DMS 273 (cell line): Measurements from ENCODE around the gene GP1BB.
"Not testable (repeated sequence)": the region's sequence is repeated elsewhere in the genome, so short reads cannot be mapped to it uniquely, and the experiment has no call there.

Source experiments
- DNase-seq: peaks from one replicate; lab custom pipeline; 2025; ENCODE audit not compliant: unreplicated experiment; lab: John Stamatoyannopoulos, UW

Gene GP1BB

DNA sequence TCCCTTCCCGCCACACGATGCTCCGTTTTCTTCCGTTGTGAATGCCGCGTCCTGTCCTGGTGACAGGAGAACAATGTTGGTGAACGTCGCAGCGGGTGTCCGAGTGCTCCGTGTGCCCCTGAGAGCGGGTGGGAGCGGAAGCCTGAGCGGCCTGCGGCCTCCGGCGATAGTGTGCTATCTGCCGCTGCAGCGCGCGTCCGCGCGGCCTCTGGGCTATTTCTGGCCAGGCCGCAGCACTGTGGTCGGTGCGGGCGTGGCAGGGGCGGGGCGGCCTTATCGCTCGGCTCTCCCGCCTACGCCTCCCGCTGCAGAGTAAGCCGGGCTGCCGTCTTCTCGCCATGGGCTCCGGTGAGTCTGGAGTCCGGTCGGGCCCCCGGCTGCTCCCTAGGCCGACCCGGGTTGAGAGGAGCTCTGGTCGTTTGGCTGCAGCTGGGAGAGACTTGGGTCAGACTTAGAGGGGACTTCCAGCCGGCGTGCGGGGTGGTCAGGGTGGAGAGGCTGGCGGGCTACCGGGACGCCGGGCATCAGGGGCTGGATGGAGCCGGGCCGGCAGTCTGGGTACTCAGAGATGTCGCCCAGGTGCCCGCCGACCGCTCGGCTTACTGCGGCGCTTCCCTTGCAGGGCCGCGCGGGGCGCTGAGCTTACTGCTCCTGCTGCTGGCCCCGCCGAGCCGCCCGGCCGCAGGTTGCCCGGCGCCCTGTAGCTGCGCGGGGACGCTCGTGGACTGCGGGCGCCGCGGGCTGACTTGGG, at the start of gene GP1BB:
Gene GP1BB (plus strand): TSS at position 308 of the 751 bp plus-strand sequence. CDS start 31 bp downstream, at position 339.
- DNase-seq: no peak

GRCh38 chr22:19673660-19674059, 49.7 kb upstream of the GP1BB start:
- no peak for DNase-seq

DNA sequence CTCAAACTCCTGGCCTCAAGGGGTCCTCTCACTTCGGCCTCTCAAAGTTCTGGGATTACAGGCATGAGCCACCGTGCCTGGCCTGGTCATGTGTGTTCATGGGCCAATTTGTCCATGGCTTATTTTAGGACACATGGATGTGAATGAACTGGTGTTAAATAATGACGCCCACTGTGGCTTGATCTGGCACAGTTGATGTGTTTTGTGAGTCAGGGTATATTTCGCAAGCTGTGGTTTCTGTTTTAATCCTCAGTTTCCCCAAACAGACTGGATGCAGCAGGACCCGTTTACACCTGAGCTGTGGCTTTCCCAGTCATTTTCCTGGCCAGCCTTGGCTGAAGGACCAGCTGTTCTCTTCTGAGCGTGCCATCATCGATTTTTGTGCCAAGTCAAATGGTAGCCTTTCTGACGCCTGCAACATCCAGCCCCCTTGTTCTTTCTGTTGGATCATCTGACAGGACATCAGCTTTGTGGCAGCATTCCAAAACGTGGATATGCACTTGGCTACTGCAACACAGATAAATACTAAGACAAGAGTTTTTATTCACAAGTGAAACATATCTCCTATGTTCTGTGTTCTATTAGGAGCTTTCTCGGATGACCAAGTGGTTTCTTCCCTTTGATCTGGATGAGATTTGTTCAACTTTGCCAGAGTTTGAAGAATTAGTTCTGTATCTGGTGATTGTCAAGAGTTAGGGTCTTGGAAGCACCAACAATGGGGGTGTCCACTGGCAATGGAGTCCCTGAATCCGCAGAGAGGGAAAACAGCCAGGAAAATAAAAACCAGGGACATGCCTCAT, 49.0 kb upstream of the GP1BB start:
- DNase-seq: peak; percentile 45

- no peak for DNase-seq
Observed at GRCh38 chr22:19674929-19675253, 48.4 kb upstream of the GP1BB start.

- no peak for DNase-seq
Observed at GRCh38 chr22:19675428-19675827, 47.9 kb upstream of the GP1BB start.

GRCh38 chr22:19676437-19676836, 46.9 kb upstream of the GP1BB start:
- DNase-seq: not testable (repeated sequence)

GRCh38 chr22:19678949-19679521, 44.3 kb upstream of the GP1BB start:
- no peak for DNase-seq

GRCh38 chr22:19679522-19680101, 43.7 kb upstream of the GP1BB start:
- DNase-seq: peak; percentile 25

GRCh38 chr22:19680287-19680881, 43.0 kb upstream of the GP1BB start:
- DNase-seq: no peak

DNA sequence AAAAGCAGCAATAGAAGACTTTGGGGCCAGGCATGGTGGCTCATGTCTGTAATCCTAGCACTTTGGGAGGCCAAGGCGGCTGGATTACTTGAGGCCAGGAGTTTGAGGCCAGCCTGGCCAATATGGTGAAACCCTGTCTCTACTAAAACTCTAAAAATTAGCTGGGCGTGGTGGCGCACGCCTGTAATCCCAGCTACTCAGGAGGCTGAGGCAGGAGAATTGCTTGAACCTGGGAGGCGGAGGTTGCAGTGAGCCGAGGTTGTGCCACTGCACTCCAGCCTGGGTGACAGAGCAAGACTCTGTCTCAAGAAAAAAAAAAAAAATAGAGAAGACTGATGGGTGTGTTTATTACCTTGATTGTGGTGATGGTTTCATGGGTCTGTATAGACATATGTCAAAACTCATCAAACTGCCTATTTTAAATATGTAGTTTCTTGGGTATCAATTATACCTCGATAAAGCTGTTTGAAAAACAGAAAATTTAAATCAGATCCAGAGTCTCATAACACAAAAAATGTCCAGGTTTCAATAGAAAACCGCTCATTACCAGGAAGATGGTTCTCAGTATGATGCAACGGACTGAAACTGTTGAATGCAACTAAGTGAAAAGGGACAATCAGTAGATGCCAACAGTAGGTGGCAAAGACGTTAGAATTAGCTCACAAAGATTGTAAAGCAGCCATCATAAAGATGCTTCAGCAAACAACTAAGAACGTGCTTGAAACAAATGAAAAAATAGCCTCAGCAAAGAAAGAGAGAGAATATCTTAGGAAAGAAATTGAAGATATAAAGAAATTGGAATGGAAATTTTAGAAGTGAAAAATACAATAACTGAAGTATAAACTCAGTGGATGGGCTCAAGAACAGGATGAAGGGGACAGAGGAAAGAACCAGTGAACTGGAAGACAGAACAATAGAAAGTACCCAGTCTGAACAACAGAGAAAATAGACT, 42.2 kb upstream of the GP1BB start:
- no peak for DNase-seq

DNA sequence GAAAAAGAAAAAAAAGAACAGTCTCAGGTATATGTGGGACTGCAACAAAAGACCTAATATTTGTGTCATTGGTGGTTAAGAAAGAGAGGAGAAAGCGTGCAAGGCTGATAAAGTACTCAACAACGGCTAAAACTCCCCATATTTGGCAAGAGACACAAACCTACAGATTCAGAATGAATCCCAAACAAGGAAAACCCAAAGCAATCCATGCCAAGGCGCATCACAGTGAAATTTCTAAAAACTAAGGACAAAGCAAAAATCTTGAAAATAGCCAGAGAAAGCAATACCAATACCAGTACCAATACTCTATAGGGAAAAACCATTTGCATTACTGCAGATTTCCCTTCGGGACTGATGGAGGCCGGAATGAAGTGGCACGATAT, 41.5 kb upstream of the GP1BB start:
- DNase-seq: no peak

DNA sequence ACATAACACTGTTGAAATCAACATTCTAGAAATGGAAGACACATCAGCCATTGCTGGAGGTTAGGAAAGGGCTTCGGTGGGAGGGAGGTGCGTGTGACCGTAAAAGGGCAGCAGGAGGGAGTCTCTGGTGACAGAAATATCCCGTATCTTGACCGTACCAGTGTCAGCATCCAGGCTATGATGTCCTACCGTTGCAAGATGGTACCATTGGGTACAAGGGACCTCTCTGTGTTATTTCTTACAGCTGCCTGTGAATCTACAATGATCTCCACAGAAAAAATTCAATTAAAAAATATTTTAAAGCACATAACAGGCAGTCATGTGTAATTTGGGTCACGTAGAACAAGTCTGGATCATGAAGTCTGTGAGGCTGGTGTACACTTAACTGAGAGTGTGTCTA, 36.4 kb upstream of the GP1BB start:
- no peak for DNase-seq

DNA sequence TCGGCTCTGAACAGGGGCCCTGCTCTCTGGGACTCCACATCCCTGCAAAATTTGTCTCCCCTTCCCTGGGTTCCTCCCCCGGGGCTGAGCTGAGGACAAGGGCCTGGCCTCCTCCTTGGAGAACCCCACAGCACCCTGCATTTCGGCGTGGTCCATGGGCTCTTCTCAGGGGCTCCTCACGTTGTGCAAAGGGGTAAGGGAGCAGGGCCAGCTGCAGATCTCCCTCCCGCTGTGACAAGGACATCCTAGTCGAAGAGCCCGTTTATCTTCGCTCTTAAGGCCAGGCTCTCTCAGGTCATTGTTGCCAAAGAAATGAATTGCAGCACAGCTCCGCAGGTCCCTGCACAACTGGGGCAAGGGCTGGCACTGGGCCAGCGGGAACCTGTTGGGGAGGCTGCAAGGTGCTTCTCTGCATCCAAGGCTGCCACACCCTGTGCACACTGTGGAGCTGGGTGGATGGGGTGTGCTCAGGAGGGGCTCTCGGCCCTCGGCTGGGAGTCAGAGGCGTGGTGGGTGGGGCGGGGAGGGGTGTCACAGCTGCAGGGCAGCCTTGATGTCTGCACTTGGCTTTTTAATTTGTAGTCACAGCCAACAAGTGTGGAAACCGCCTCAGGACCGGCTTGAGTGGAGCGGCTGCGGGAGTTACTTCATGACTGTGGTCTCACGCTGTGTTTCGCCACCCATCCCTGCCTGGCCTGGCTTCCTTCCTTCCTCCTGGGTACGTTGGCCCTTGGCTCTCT, 35.6 kb upstream of the GP1BB start:
- DNase-seq: no peak

DNA sequence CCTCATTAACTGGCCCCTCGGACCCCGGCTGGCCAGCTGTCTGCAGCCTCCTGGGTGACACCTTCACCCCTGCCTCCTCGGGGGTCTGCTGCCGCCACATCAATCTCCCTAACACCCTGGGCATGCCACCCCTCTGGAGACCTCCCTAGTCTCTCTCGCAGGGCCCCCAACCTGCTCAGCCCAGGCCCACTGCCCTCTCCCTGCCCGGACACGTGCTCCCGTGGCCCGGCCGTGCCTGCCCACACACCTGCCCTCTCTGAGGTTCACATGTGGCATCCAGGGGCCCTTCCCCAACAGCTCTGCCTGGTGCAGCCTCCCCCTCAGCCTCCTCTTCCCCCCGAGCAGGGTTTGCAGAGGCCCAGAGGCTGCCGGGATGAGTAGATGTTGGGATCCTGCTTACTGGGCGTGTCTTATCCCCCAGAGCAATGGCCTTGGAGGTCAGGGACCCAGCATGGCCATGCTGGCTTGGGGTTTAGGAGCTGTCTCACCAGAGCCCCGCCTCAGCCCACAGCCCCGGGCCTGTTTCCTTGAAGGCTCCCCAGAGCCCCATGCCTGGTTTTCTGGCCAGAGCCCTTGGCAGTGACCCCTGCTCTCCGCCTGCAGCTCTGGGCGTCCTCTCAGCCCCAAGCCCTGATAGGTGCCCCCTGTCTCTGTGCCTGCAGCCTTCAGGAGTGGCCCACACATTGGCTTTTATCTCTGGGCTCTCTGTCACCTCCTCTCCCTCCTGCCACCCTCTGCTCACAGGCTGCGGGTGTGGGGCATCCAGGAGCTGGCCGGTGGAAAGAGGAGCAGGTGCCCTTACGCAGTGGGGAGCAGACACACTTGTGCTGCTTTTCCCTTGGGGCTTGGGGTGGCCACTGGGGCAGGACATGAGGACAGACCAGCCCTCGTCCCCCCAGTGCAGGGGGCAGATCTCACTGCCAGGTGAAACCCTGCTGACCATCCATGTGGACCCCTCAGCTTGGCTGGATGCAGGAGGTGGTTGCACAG, 34.7 kb upstream of the GP1BB start:
- no peak for DNase-seq

DNA sequence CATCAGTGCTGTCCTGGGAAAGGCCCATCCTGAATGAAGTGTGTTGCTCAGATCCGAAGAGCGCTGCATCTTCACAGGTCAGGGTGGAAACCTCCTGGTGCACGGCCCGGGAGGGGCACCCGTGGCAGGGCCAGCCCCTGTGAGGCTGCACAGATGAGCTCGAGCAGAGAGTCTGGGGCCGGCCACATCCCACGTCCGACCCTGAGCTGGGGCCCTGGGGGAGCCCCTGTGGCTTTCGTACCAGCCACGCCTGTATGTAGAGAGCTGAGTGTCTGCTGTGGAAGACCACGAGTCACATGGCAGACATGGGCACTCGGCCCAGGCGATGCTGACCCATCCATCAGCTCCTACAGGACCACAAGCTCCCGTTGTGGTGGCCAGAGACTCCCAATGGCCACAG, 33.9 kb upstream of the GP1BB start:
- no peak for DNase-seq

DNA sequence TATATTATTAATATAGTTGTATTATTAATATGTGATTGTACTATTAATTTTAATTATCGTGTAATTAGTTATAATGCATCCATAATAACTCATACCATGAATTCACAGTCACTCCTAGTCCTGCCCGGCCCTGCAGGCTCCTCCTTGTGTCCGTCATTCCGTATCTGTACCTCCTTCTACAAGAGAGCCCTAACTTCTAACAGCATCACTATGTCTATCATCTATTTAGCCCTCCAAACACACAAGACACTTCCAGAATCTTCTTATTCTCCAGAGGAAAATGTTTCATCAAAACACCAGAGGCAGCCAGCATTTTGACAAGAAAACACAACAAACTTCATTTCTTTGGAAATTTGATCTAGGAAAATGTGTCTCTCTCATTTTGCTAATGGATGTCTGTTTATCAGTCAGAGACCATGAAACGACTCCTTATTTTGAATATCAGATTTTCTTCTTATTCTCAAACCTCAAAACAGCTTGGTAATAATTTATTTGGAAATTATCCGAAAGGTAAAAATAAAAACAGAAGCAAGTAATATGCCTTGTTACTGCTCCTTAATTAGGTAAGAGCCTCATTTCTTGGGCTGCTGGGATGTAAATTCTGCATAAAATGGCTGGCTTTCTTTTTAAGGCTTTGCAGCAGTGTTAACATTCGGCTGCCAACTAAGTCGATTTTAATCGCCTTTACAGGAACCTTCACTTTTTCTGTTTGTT, 32.2 kb upstream of the GP1BB start:
- DNase-seq: no peak

DNA sequence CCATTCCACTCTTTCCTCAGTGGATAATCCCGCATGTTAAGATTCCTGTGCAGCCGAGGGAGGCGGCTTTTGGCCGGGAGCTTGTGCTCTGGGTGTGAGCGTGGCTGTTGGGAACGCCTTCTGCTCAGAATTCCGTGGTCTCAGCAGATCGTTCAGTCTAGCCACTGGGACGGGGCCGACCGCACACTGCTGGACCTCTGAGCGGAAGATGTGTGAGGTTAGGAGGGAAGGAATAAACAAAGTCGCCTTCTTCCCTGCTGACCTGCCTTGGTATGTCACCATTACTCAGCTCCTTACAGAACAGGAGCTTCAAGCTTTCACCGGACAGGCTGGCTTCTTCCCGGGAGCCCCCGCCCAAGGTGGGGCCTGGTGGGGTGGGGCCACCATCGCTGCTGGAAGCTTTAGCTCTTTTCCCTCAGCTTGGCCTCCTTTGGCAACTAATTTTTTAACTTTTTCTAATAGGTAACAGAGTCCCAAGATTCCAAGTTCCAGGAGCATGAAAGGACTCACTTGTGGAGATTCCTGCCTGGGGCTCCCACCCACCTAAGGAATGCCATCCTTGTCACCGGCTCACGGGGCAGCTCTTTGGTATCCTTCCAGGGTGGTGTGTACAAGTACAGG, 31.5 kb upstream of the GP1BB start:
- no peak for DNase-seq
